ENCODE data around the gene ANTXR1. TPM values are rescaled to one million over a fixed set of nuclear protein-coding genes. Genes with fewer than 3 reads are reported as not detected.

ANTXR1 gene
- total RNA-seq (2014; rRNA removed; shearing (Covaris generic)) (126 and 128 TPM in 2 replicates), polyA plus RNA-seq (2016; fragmentation: Nextera tagmentation; extraction: Ambion mirVana) (187 and 191 TPM in 2 replicates)

DNA sequence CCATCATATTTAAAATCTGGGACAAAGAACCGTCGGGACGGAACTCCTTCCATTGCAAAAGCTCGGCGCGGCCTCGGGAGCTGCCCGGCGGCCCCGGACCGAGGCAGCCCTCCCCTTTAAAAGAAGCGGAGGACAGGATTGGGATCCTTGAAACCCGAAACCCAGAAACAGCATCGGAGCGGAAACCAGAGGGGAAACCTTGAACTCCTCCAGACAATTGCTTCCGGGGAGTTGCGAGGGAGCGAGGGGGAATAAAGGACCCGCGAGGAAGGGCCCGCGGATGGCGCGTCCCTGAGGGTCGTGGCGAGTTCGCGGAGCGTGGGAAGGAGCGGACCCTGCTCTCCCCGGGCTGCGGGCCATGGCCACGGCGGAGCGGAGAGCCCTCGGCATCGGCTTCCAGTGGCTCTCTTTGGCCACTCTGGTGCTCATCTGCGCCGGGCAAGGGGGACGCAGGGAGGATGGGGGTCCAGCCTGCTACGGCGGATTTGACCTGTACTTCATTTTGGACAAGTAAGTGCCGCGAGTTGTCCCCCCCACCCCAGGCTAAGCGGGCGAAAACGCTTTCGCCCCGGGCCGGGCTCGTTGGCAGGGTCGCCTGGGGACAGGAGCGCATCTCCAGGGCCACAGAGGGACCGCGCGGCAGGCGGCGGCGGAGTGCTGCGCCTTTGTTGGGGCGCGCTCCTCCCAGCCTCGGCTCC is at the start of gene ANTXR1:
TSS of gene ANTXR1 (plus strand) at position 38 of the 698 bp plus-strand sequence. CDS start at position 359, 321 bp downstream.
- H3K9me3 ChIP-seq (ENCODE audit: low read depth): no peaks in the 10 kb centered on the region
- DNase-seq: peak; percentile 86
- H3K4me2 ChIP-seq (ENCODE audit: unreplicated experiment): peak within 1 kb of the TSS; percentile 98
- in situ Hi-C loops (cut with MboI): loop anchor here (10.0 kb wide), 1 partner anchor 292 kb away; no protein-coding TSS in a partner anchor
- H4K20me1 ChIP-seq (ENCODE audit: insufficient read depth): no peaks in the 10 kb centered on the region
- peak within 1 kb of the TSS; percentile 70 for H3K27ac ChIP-seq
- no peak for TF ChIP-seq EZH2phosphoT487 (IDR thresholded peaks at IDR 0.05; ENCODE audit: insufficient read depth, low read depth)
- no peak for TF ChIP-seq EZH2 (IDR thresholded peaks at IDR 0.05; ENCODE audit: insufficient read depth, poor library complexity, severe bottlenecking)
- peak within 1 kb of the TSS; percentile 71 for H2AFZ ChIP-seq
- peak within 1 kb of the TSS; percentile 92 for H3K9ac ChIP-seq
- peaks cover 51% of the 10 kb centered on the region for H3K79me2 ChIP-seq (ENCODE audit: insufficient read depth)
- WGBS, 2 experiments (ENCODE audit: low coverage in 1 of 2, low lambda C conversion rate in 2 of 2, missing lambda C conversion rate in 2 of 2): 1 to 2% methylated on average over 54 to 59 of the region's 63 CpGs
- peaks cover 57% of the 10 kb centered on the region for H3K4me1 ChIP-seq (ENCODE audit: insufficient read depth)
- H3F3A ChIP-seq (ENCODE audit: insufficient read depth): peaks cover 46% of the 10 kb centered on the region
- no peaks in the 10 kb centered on the region for H3K36me3 ChIP-seq (ENCODE audit: low read depth)
- no peaks in the 10 kb centered on the region for H3K27me3 ChIP-seq (replicated peaks; ENCODE audit: insufficient read depth)
- no peaks in the 10 kb centered on the region for H3K9me2 ChIP-seq (ENCODE audit: insufficient read depth)
- peak within 1 kb of the TSS; percentile 91 for H3K4me3 ChIP-seq

DNA sequence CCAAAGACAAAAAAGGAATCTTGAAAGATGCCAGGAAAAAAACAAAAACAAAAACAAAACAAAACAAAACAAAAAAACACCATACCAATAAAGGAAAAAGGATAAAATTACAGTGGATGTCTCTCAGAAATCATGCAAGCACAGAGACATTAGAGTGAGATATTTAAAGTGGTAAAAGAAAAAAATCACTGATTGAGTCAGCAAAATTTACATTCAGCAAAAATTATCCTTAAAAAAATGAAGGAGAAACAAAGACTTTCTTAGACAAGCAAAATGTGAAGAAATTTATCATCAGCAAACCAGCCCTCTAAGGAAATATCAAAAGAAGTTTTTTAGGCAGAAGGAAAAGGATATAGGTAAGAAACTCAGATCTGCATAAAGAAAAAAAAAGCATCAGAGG is 48.7 kb upstream of the ANTXR1 start:
- H3K4me1 ChIP-seq (ENCODE audit: insufficient read depth): no peaks in the 10 kb centered on the region
- no peaks in the 10 kb centered on the region for H4K20me1 ChIP-seq (ENCODE audit: insufficient read depth)
- H2AFZ ChIP-seq: no peak overlapping the region
- no peaks in the 10 kb centered on the region for H3K79me2 ChIP-seq (ENCODE audit: insufficient read depth)
- DNase-seq: no peak
- no peaks in the 10 kb centered on the region; the same call in 1 of the 2 replicates for H3K9me2 ChIP-seq (ENCODE audit: insufficient read depth)
- H3F3A ChIP-seq (ENCODE audit: insufficient read depth): no peaks in the 10 kb centered on the region
- H3K4me3 ChIP-seq: no peak overlapping the region
- no peaks in the 10 kb centered on the region for H3K9me3 ChIP-seq (ENCODE audit: low read depth)
- no peak overlapping the region for H3K4me2 ChIP-seq (ENCODE audit: unreplicated experiment)
- H3K36me3 ChIP-seq (ENCODE audit: low read depth): no peaks in the 10 kb centered on the region
- TF ChIP-seq EZH2phosphoT487 (IDR thresholded peaks at IDR 0.05; ENCODE audit: insufficient read depth, low read depth): no peak
- no peak for TF ChIP-seq EZH2 (IDR thresholded peaks at IDR 0.05; ENCODE audit: insufficient read depth, poor library complexity, severe bottlenecking)
- no peak overlapping the region for H3K9ac ChIP-seq
- in situ Hi-C loops (cut with MboI): no loop called here
- no peak overlapping the region for H3K27ac ChIP-seq
- no peaks in the 10 kb centered on the region for H3K27me3 ChIP-seq (replicated peaks; ENCODE audit: insufficient read depth)

DNA sequence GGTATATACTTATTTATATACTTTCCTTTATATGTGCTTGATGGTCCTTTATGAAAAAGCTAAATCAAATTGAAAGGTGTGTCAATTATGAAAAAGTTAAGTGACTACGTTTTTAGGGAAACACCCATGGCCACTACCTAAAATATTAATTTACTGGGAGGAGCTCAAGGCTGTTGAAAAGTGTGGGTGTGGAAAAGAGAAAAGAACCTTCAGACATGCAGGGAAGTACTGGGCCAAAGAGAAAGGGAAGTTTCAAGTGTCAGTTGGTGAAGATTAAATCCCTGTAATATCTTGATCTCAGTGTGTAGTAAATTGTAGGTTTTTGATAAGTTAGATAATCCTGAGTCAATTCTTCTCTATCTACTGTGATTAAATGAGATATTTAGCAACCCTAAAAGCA is 44.8 kb upstream of the ANTXR1 start:
- peaks cover 27% of the 10 kb centered on the region for H3K4me1 ChIP-seq (ENCODE audit: insufficient read depth)
- 91% methylated on average over 1 of the region's 1 CpG for WGBS, 2 experiments (ENCODE audit: low coverage in 1 of 2, low lambda C conversion rate in 2 of 2, missing lambda C conversion rate in 2 of 2)
- H3K9ac ChIP-seq: no peak overlapping the region

DNA sequence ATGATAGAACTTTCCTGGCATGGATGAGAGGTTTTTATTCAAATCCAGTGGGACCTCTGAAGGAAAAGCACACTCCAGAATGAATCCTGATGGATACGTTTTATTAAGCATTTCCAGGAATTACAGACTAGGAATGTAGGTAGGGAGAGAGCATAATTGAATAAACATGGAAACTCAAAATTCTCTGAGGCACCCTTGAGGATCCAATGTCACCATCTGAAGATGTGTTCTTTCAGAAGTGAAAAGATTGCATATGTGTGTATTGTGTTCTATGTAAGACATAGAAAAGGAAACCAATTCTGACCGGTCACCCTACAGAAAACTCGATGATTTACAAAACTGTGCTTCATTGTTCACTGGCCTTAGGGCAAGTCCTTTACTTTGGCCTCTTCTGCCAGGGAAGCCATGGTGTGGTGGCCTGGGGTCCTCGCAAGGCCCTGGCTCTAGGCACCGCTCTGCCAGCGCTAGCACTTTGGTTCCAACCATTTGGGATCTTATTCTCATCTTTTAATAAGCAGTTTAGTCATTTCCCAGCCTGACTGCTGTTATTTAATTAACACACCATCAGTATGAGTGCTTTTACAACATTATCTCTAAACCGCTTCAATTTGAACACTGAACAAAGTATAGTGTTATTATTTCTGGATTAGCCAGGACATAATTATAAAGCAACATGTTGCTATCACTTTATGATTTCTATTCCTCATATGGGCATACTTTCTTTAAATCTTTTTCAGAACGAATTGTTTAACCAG is 43.1 kb upstream of the ANTXR1 start:
- no peaks in the 10 kb centered on the region for H3K79me2 ChIP-seq (ENCODE audit: insufficient read depth)
- H3K4me3 ChIP-seq: no peak overlapping the region
- H3K4me2 ChIP-seq (ENCODE audit: unreplicated experiment): no peak overlapping the region
- peaks cover 32% of the 10 kb centered on the region for H3F3A ChIP-seq (ENCODE audit: insufficient read depth)
- TF ChIP-seq EZH2phosphoT487 (IDR thresholded peaks at IDR 0.05; ENCODE audit: insufficient read depth, low read depth): no peak
- no peak for TF ChIP-seq EZH2 (IDR thresholded peaks at IDR 0.05; ENCODE audit: insufficient read depth, poor library complexity, severe bottlenecking)
- peaks cover 38% of the 10 kb centered on the region for H3K4me1 ChIP-seq (ENCODE audit: insufficient read depth)
- H3K9ac ChIP-seq: no peak overlapping the region
- in situ Hi-C loops (cut with MboI): no loop called here
- H4K20me1 ChIP-seq (ENCODE audit: insufficient read depth): no peaks in the 10 kb centered on the region
- H3K36me3 ChIP-seq (ENCODE audit: low read depth): no peaks in the 10 kb centered on the region
- no peaks in the 10 kb centered on the region for H3K9me3 ChIP-seq (ENCODE audit: low read depth)
- 89 to 91% methylated on average over 8 of the region's 8 CpGs for WGBS, 2 experiments (ENCODE audit: low coverage in 1 of 2, low lambda C conversion rate in 2 of 2, missing lambda C conversion rate in 2 of 2)
- no peak overlapping the region for H2AFZ ChIP-seq
- DNase-seq: no peak
- no peak overlapping the region for H3K27ac ChIP-seq
- H3K27me3 ChIP-seq (replicated peaks; ENCODE audit: insufficient read depth): no peaks in the 10 kb centered on the region
- no peaks in the 10 kb centered on the region; the same call in 1 of the 2 replicates for H3K9me2 ChIP-seq (ENCODE audit: insufficient read depth)

More for the DNA sequence above, 44.8 kb upstream of the ANTXR1 start:
- no peaks in the 10 kb centered on the region for H3K9me3 ChIP-seq (ENCODE audit: low read depth)
- no peaks in the 10 kb centered on the region; the same call in 1 of the 2 replicates for H3K9me2 ChIP-seq (ENCODE audit: insufficient read depth)
- in situ Hi-C loops (cut with MboI): no loop called here
- H3F3A ChIP-seq (ENCODE audit: insufficient read depth): peaks cover 26% of the 10 kb centered on the region
- no peak for DNase-seq
- no peak overlapping the region for H3K4me2 ChIP-seq (ENCODE audit: unreplicated experiment)
- H3K79me2 ChIP-seq (ENCODE audit: insufficient read depth): no peaks in the 10 kb centered on the region
- TF ChIP-seq EZH2 (IDR thresholded peaks at IDR 0.05; ENCODE audit: insufficient read depth, poor library complexity, severe bottlenecking) (no peak), EZH2phosphoT487 (IDR thresholded peaks at IDR 0.05; ENCODE audit: insufficient read depth, low read depth) (no peak)
- no peak overlapping the region for H3K4me3 ChIP-seq
- no peaks in the 10 kb centered on the region for H3K27me3 ChIP-seq (replicated peaks; ENCODE audit: insufficient read depth)
- no peak overlapping the region for H2AFZ ChIP-seq
- H3K36me3 ChIP-seq (ENCODE audit: low read depth): no peaks in the 10 kb centered on the region
- no peak overlapping the region for H3K27ac ChIP-seq
- H4K20me1 ChIP-seq (ENCODE audit: insufficient read depth): no peaks in the 10 kb centered on the region
